GM12874 (cell line): ENCODE measurements around the gene OSBPL1A.

Experiments used
- CTCF ChIP-seq: IDR thresholded peaks from 2 replicates; pipeline ENCODE4 v1.5.1; 2011; ENCODE audit warnings: low read depth, mild to moderate bottlenecking, control low read depth, low read length, moderate library complexity; ENCODE audit not compliant: insufficient read depth

OSBPL1A gene

DNA sequence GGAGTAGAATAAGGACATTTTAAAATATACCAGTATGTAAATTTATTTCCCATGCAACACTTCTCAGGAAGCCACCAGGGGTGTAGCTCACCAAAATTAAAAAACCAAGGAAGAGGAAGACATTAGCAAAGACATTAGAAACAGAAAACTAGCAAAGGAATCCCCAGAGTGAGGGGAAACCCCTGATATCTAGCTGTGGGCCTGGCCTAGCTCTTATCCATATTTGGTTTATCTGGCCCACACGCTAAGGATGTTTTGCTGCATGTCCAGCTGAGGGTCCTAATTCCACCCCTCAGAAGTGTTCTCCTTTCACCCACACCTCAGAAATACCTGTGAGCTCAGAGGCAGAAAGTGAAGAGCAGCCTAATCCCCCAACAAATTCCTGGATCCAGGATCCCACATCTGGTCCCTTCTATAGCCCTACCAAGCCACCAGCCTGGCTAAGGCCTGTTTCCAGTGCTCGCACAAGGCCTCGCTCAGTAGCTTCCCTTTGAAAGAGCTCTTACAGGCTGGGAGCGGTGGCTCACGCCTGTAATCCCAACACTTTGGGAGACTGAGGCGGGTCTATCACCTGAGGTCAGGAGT lies 17.4 kb downstream of the OSBPL1A start:
- TF ChIP-seq CTCF = no peak

DNA sequence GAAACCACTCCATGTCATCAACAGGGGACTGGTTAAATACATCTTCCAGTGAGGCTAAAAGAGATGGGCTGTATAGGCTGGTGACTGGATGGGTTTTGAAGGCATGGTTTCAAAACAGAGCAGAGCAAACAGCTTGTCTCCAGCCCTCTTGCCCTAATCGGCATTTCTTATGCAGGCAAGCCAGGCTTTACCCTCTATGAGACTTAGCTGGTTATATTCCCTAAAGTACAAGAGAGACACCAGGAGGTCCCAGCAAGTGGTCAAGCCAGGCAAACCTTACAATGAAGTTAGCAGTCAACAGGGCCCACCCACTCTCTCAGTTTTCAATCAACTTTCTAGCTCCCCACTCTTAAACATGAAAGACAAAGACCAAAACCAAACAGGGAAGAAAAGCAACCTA lies 19.0 kb downstream of the OSBPL1A start:
- TF ChIP-seq CTCF = no peak

DNA sequence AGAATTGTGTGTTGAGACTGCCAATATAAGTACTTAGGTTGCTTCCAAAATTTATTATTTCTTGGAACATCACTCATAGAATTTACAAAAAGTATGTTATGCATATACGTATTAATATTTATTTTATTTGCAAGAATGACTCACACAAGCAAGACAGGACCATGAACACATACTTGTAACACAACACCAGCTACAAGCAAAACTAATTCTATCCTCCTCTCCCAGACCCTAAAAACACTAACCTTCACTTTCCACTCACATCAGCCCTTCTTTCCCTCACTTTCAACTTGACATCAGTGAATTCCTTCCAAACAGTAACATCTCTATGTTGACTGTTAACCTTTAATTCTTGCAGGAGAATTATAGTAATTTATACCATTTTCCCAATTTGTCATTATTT lies 24.3 kb downstream of the OSBPL1A start:
- TF ChIP-seq CTCF = no peak

DNA sequence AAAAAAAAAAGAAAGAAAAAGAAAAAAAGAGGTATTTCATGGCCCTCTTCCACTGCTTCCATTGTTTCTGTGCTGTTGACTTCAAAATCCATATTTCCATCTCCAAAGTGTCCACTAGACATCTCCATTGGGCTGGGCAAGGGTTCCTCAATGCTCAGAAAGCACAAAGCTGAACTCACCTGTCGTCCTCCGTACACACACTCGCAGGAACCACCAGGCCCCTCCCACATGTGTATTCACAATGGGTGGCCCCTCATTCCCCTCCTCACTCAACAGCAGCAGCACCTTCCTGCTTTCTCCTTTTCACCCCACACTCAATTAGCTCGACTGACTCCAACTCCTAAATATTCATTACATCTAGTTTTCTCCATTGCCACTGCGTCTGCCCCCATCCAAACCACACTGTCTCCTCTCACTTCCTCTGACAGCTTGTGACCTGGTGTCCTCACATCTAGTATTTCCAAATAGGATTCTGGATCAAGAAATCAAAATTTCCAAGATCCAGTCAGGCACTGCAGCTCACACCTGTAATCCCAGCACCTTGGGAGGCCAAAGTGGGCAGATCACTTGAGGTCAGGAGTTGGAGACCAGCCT lies 25.2 kb downstream of the OSBPL1A start:
- TF ChIP-seq CTCF = no peak

GRCh38 chr18:24370120-24370519 lies 27.5 kb downstream of the OSBPL1A start:
- TF ChIP-seq CTCF = no peak

GRCh38 chr18:24369426-24369825 lies 28.2 kb downstream of the OSBPL1A start:
- no peak for TF ChIP-seq CTCF

DNA sequence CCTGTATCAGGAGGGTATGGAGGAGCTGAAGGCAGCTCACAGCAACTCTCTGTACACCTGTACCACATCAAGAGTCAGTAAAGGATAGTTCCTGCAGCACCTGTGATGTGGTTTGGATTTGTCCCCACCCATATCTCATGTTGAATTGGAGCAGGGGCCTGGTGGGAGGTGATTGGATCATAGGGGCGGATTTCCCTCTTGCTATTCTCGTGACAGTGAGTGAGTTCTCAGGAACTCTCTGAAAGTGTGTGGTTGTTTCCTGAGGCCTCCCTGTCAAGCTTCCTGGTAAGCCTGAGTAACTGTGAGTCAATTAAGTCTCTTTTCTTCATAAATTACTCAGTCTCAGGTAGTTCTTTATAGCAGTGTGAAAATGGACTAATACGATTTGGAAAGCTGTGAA lies 28.9 kb downstream of the OSBPL1A start:
- TF ChIP-seq CTCF = no peak
